HEK293 (cell line): Measurements from ENCODE around the gene SHROOM1.

Experiments
- CTCF ChIA-PET: fragments of 350-600 bp; formaldehyde crosslinking; extraction: SDS; loops from one replicate; lab custom pipeline; 2021; ENCODE audit warnings: antibody characterized with exemption; lab: Yijun Ruan, JAX
- POLR2A ChIA-PET: fragments of 300-600 bp; formaldehyde crosslinking; extraction: SDS; loops from one replicate; lab custom pipeline; 2020; ENCODE audit warnings: antibody characterized with exemption, inconsistent platforms; lab: Yijun Ruan, JAX
- H3K27ac ChIP-seq: fragments of 200-500 bp; sonication (Bioruptor generic); 2 replicates; pipeline ENCODE4 v1.5.1; 2014; ENCODE audit warnings: low read depth, low read length, control low read depth, inconsistent platforms; ENCODE audit errors: extremely low read depth
- H3K36me3 ChIP-seq, 2 experiments: fragments of 200-500 bp in 1 of 2; sonication (Bioruptor generic) in 1 of 2; 1 replicate in 1 of 2; 2 replicates in 1 of 2; pipeline ENCODE4 v1.5.1; 2014 to 2017; ENCODE audit warnings: inconsistent platforms in 2 of 2, low read length in 2 of 2; ENCODE audit not compliant: control insufficient read depth in 2 of 2, insufficient read depth in 1 of 2
- H3K4me1 ChIP-seq: fragments of 200-500 bp; sonication (Bioruptor generic); 2 replicates; pipeline ENCODE4 v1.5.1; 2014; ENCODE audit warnings: mild to moderate bottlenecking, low read length, inconsistent platforms; ENCODE audit not compliant: control insufficient read depth, insufficient read depth
- H3K4me3 ChIP-seq: 2 replicates; pipeline ENCODE4 v1.5.1; 2011; ENCODE audit warnings: low read depth, mild to moderate bottlenecking, control low read depth, low read length, moderate library complexity
- H3K9me3 ChIP-seq: fragments of 200-500 bp; sonication (Bioruptor generic); 2 replicates; pipeline ENCODE4 v1.5.1; 2014; ENCODE audit warnings: low read depth, low read length, inconsistent platforms; ENCODE audit not compliant: control insufficient read depth, insufficient read depth
- EGR2 ChIP-seq: fragments of 450-650 bp; formaldehyde crosslinking; IDR thresholded peaks from 2 replicates; pipeline ENCODE4 v1.5.1; 2016; ENCODE audit warnings: low read depth, missing biosample characterization, missing genetic modification characterization
- PATZ1 ChIP-seq: fragments of 450-650 bp; formaldehyde crosslinking; IDR thresholded peaks from 2 replicates; pipeline ENCODE4 v1.5.1; 2016; ENCODE audit warnings: missing biosample characterization, missing genetic modification characterization
- YY2 ChIP-seq: fragments of 450-650 bp; formaldehyde crosslinking; IDR thresholded peaks from 2 replicates; pipeline ENCODE4 v1.5.1; 2016; ENCODE audit warnings: missing biosample characterization, missing genetic modification characterization
- ZBTB10 ChIP-seq: fragments of 450-650 bp; formaldehyde crosslinking; IDR thresholded peaks from 2 replicates; pipeline ENCODE4 v1.5.1; 2016; ENCODE audit warnings: missing biosample characterization, missing genetic modification characterization
- ZFHX2 ChIP-seq: fragments of 450-650 bp; formaldehyde crosslinking; conservative IDR thresholded peaks from 2 replicates; pipeline ENCODE4 v1.5.1; 2016; ENCODE audit warnings: missing biosample characterization, missing genetic modification characterization
- ZFP69B ChIP-seq: fragments of 450-650 bp; formaldehyde crosslinking; IDR thresholded peaks from 2 replicates; pipeline ENCODE4 v1.5.1; 2016; ENCODE audit warnings: missing biosample characterization, missing genetic modification characterization
- ZNF184 ChIP-seq: fragments of 450-650 bp; IDR thresholded peaks from 2 replicates; pipeline ENCODE4 v1.5.1; 2018; ENCODE audit warnings: missing biosample characterization, mild to moderate bottlenecking, missing genetic modification characterization
- ZNF324 ChIP-seq: fragments of 450-650 bp; formaldehyde crosslinking; IDR thresholded peaks from 2 replicates; pipeline ENCODE4 v1.5.1; 2016; ENCODE audit warnings: missing biosample characterization, missing genetic modification characterization
- ZNF335 ChIP-seq: fragments of 450-650 bp; formaldehyde crosslinking; conservative IDR thresholded peaks from 2 replicates; pipeline ENCODE4 v1.5.1; 2016; ENCODE audit warnings: missing biosample characterization, missing genetic modification characterization
- ZNF362 ChIP-seq: fragments of 450-650 bp; formaldehyde crosslinking; IDR thresholded peaks from 2 replicates; pipeline ENCODE4 v1.5.1; 2016; ENCODE audit warnings: missing biosample characterization, missing genetic modification characterization
- ZNF514 ChIP-seq: fragments of 450-650 bp; formaldehyde crosslinking; IDR thresholded peaks from 2 replicates; pipeline ENCODE4 v1.5.1; 2016; ENCODE audit warnings: missing biosample characterization, missing genetic modification characterization
- ZNF561 ChIP-seq: fragments of 450-650 bp; IDR thresholded peaks from 2 replicates; pipeline ENCODE4 v1.5.1; 2018; ENCODE audit warnings: missing biosample characterization, missing genetic modification characterization, borderline replicate concordance
- ZNF585B ChIP-seq: fragments of 450-650 bp; formaldehyde crosslinking; IDR thresholded peaks from 2 replicates; pipeline ENCODE4 v1.5.1; 2016; ENCODE audit warnings: missing biosample characterization, missing genetic modification characterization
- ZNF600 ChIP-seq: fragments of 450-650 bp; formaldehyde crosslinking; IDR thresholded peaks from 2 replicates; pipeline ENCODE4 v1.5.1; 2016; ENCODE audit warnings: missing biosample characterization, missing genetic modification characterization
- ZNF701 ChIP-seq: fragments of 450-650 bp; formaldehyde crosslinking; IDR thresholded peaks from 2 replicates; pipeline ENCODE4 v1.5.1; 2016; ENCODE audit warnings: missing biosample characterization, missing genetic modification characterization

Gene SHROOM1

GRCh38 chr5:132832612-132833011, 2.2 kb upstream of the SHROOM1 start:
- no peak overlapping the region for H3K27ac ChIP-seq
- peaks cover 0 to 11% of the 10 kb centered on the region in 2 experiments; a peak in 1 of 3 replicates for H3K36me3 ChIP-seq
- TF ChIP-seq EGR2 (tag by site-specific recombination) (peak; percentile 97), ZNF585B (tag by site-specific recombination) (no peak), ZNF362 (no peak), ZNF561 (tag by site-specific recombination) (no peak), ZNF184 (tag by site-specific recombination) (no peak), ZNF600 (tag by site-specific recombination) (no peak), YY2 (tag by site-specific recombination) (no peak), ZNF324 (tag by site-specific recombination) (no peak), PATZ1 (tag by site-specific recombination) (no peak), ZFP69B (no peak), ZFHX2 (tag by site-specific recombination) (peak; percentile 94), ZBTB10 (tag by site-specific recombination) (no peak)
- H3K9me3 ChIP-seq = no peaks in the 10 kb centered on the region
- no peak overlapping the region for H3K4me3 ChIP-seq
- ChIA-PET POLR2A (no interaction called here), CTCF (interaction anchor here (0.9 kb wide), 1 partner anchor 12 kb away, joined by 4 read pairs; no protein-coding TSS in a partner anchor)
- H3K4me1 ChIP-seq = no peaks in the 10 kb centered on the region

- H3K27ac ChIP-seq = no peak overlapping the region
- no peaks in the 10 kb centered on the region for H3K9me3 ChIP-seq
- peaks cover 0 to 13% of the 10 kb centered on the region in 2 experiments; a peak in 1 of 3 replicates for H3K36me3 ChIP-seq
- CTCF ChIA-PET = interaction anchor here (0.9 to 4.8 kb wide), 5 partner anchors 10 to 303 kb away, joined by 3 to 20 read pairs (median 3); no protein-coding TSS in a partner anchor
- H3K4me3 ChIP-seq = peak overlapping the region; percentile 74; the same call in 1 of the 2 replicates
- TF ChIP-seq ZNF701 (tag by site-specific recombination) (no peak), ZNF514 (tag by site-specific recombination) (0 out of 2 replicates have a peak, but pooled peaks have one; percentile 15), ZNF335 (tag by site-specific recombination) (peak; percentile 35; the same call in 1 of the 2 replicates)
- POLR2A ChIA-PET = interaction anchor here (0.9 to 1.0 kb wide), 2 partner anchors 16 to 36 kb away, joined by 4 to 8 read pairs; partner anchors contain the start of genes GDF9 and UQCRQ
- no peaks in the 10 kb centered on the region for H3K4me1 ChIP-seq
These were observed 831 bp upstream of the SHROOM1 start for GRCh38 chr5:132831095-132831860.
